CD4-positive, alpha-beta T cell treated with Interferon gamma for 1 hour (primary cell): ENCODE data around the gene PIP5K1A.
A peak's percentile ranks its signal among the peaks of the same experiment; 100 is the strongest.
"Not testable (repeated sequence)": the region's sequence is repeated elsewhere in the genome, so short reads cannot be mapped to it uniquely, and the experiment has no call there.

Source experiments
- DNase-seq: peaks from one replicate; pipeline ENCODE4 v3.0.0-alpha.2; 2020

The PIP5K1A gene

GRCh38 chr1:151192047-151192446 lies 6.3 kb upstream of the PIP5K1A start:
- DNase-seq, result no peak

- no peak for DNase-seq
Measured at GRCh38 chr1:151193304-151193703, 5.0 kb upstream of the PIP5K1A start.

GRCh38 chr1:151193856-151194255 lies 4.5 kb upstream of the PIP5K1A start:
- no peak for DNase-seq

- not testable (repeated sequence) for DNase-seq
Measured at GRCh38 chr1:151194894-151195594, 3.3 kb upstream of the PIP5K1A start.

- DNase-seq, result peak; percentile 38
Measured at GRCh38 chr1:151196292-151196800, 2.0 kb upstream of the PIP5K1A start.

GRCh38 chr1:151197863-151198253 lies 494 bp upstream of the PIP5K1A start:
- no peak for DNase-seq

- DNase-seq, result no peak
Measured at GRCh38 chr1:151199873-151200581, 1.7 kb downstream of the PIP5K1A start.

GRCh38 chr1:151205381-151205965 lies 7.1 kb downstream of the PIP5K1A start:
- not testable (repeated sequence) for DNase-seq

GRCh38 chr1:151210830-151211229 lies 12.5 kb downstream of the PIP5K1A start:
- no peak for DNase-seq

- no peak for DNase-seq
Measured at GRCh38 chr1:151211972-151212705, 13.8 kb downstream of the PIP5K1A start.

GRCh38 chr1:151213560-151213959 lies 15.2 kb downstream of the PIP5K1A start:
- no peak for DNase-seq

- no peak for DNase-seq
Measured at GRCh38 chr1:151221616-151222015, 23.3 kb downstream of the PIP5K1A start.

GRCh38 chr1:151222130-151222529 lies 23.8 kb downstream of the PIP5K1A start:
- DNase-seq, result no peak

- DNase-seq, result no peak
Measured at GRCh38 chr1:151235235-151235634, 36.9 kb downstream of the PIP5K1A start.

GRCh38 chr1:151237678-151238466 lies 39.5 kb downstream of the PIP5K1A start:
- DNase-seq, result no peak

- no peak for DNase-seq
Measured at GRCh38 chr1:151238467-151238739, 40.1 kb downstream of the PIP5K1A start.

- no peak for DNase-seq
Measured at GRCh38 chr1:151242442-151242841, 44.1 kb downstream of the PIP5K1A start.

- no peak for DNase-seq
Measured at GRCh38 chr1:151243683-151244216, 45.4 kb downstream of the PIP5K1A start.

GRCh38 chr1:151246786-151247185 lies 48.4 kb downstream of the PIP5K1A start:
- no peak for DNase-seq

GRCh38 chr1:151251656-151252470 lies 53.5 kb downstream of the PIP5K1A start:
- DNase-seq, result peak; percentile 71
